ENCODE measurements around the gene ABI3BP. TPM values are rescaled to one million over a fixed set of nuclear protein-coding genes. Genes with fewer than 3 reads are reported as not detected.

Gene ABI3BP
- total RNA-seq, 4 donors from 2014 or later: 18.2 to 77.0 (median 29.4) TPM

DNA sequence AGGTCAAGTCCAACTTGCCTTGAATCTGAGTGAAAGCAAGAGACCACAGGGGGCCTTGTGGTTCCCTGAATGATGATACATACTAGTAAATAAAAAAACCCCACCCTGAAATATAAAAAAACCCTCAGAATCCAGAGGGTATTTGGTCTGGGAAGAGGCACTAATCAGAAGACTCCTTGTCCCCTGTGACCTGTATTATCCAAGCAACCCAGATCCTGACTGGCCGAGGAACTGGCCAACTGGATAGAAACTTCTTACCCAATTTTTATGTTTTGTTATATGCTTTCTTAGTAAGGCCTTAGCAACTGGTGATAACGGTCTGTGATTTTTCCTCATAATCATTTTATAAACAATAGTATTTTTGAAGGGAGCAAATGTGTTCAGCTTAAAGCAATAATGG is 17.5 kb downstream of the ABI3BP start:
- no peaks in the 10 kb centered on the region for H3K27me3 ChIP-seq
- no peak overlapping the region for H3K4me3 ChIP-seq
- H3K27ac ChIP-seq: no peak overlapping the region
- H3K9me3 ChIP-seq: no peaks in the 10 kb centered on the region
- H3K4me1 ChIP-seq: no peaks in the 10 kb centered on the region
- no peaks in the 10 kb centered on the region for H3K36me3 ChIP-seq
- TF ChIP-seq, protein P1, sequence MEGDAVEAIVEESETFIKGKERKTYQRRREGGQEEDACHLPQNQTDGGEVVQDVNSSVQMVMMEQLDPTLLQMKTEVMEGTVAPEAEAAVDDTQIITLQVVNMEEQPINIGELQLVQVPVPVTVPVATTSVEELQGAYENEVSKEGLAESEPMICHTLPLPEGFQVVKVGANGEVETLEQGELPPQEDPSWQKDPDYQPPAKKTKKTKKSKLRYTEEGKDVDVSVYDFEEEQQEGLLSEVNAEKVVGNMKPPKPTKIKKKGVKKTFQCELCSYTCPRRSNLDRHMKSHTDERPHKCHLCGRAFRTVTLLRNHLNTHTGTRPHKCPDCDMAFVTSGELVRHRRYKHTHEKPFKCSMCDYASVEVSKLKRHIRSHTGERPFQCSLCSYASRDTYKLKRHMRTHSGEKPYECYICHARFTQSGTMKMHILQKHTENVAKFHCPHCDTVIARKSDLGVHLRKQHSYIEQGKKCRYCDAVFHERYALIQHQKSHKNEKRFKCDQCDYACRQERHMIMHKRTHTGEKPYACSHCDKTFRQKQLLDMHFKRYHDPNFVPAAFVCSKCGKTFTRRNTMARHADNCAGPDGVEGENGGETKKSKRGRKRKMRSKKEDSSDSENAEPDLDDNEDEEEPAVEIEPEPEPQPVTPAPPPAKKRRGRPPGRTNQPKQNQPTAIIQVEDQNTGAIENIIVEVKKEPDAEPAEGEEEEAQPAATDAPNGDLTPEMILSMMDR (IDR thresholded peaks at IDR 0.05): no peak
- no peak for TF ChIP-seq POLR2A (IDR thresholded peaks at IDR 0.05)
- no peak for DNase-seq

DNA sequence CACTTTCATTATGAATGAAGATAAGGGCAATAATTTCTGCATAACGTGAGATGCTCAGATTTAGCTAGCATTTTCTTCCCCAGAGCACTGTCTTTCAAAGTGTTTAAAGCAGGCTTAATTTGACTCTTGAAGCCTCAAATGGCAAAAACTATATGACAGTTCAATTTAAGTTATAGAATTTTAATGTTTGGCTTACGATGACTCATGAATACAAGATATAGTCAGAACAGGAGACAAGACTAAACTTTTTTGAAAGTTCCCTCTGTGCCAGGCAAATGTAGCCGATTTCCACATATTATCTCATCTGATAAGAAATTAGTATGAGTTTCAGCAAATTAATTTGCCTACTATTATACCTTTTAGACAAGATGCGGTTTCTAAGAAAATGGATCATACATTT is 19.6 kb downstream of the ABI3BP start:
- TF ChIP-seq POLR2A (IDR thresholded peaks at IDR 0.05): no peak
- TF ChIP-seq, protein P1 (IDR thresholded peaks at IDR 0.05): no peak
- no peak for DNase-seq
- H3K4me1 ChIP-seq: no peaks in the 10 kb centered on the region
- no peaks in the 10 kb centered on the region for H3K9me3 ChIP-seq
- H3K4me3 ChIP-seq: no peak overlapping the region
- H3K27ac ChIP-seq: no peak overlapping the region
- no peaks in the 10 kb centered on the region for H3K36me3 ChIP-seq
- no peaks in the 10 kb centered on the region for H3K27me3 ChIP-seq

DNA sequence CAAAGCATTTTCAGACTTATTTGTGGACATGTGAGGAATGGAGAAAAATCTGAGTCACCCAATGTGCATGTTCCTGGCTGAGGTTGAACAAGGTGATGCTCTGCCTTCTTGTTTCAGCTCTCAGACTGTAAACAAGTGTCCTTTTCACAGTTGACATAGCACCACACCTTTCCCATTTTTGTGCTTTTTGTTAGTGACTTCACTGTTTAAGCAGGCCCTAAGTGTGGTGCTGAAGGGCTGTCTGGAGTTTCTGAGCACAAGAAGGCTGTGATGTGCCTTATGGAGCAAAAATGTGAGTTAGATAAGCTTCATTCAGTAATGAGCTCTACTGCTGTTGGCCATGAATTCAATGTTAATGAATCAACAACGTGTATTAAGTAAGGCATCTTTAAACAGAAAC is 20.4 kb downstream of the ABI3BP start:
- no peak for TF ChIP-seq POLR2A (IDR thresholded peaks at IDR 0.05)
- TF ChIP-seq, protein P1 (IDR thresholded peaks at IDR 0.05): no peak
- Histone ChIP-seq H3K36me3 (no peaks in the 10 kb centered on the region), H3K4me3 (no peak overlapping the region), H3K27me3 (no peaks in the 10 kb centered on the region), H3K4me1 (no peaks in the 10 kb centered on the region), H3K9me3 (no peaks in the 10 kb centered on the region), H3K27ac (no peak overlapping the region)
- no peak for DNase-seq

DNA sequence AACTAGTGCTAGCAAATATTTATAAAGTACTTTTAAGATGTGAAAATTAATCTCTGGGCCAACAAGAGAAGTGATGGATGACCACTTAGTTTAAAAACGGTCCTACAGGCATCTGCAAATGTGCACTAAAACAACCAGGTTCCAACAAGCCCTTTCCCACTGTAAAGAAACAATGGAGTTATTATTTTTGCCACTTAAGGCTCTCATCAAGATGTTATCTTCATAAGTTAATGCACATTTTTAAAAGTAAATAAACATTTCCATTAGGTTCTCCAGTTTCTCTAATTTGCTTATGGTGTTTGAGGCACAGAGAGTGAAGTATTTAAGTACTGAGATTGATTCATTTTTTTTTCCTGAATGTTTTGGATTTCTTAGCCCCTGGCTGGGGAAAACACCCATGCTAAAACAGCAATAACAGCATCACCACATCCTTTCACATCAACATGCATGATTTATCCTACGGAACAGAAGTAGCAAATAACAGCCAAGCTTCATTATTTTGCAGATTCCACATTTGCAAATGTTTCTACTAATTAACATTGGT is 20.8 kb downstream of the ABI3BP start:
- TF ChIP-seq, protein P1 (IDR thresholded peaks at IDR 0.05): no peak
- TF ChIP-seq POLR2A (IDR thresholded peaks at IDR 0.05): no peak
- H3K36me3 ChIP-seq: no peaks in the 10 kb centered on the region
- H3K27ac ChIP-seq: no peak overlapping the region
- no peaks in the 10 kb centered on the region for H3K4me1 ChIP-seq
- H3K27me3 ChIP-seq: no peaks in the 10 kb centered on the region
- no peaks in the 10 kb centered on the region for H3K9me3 ChIP-seq
- no peak for DNase-seq
- H3K4me3 ChIP-seq: no peak overlapping the region

DNA sequence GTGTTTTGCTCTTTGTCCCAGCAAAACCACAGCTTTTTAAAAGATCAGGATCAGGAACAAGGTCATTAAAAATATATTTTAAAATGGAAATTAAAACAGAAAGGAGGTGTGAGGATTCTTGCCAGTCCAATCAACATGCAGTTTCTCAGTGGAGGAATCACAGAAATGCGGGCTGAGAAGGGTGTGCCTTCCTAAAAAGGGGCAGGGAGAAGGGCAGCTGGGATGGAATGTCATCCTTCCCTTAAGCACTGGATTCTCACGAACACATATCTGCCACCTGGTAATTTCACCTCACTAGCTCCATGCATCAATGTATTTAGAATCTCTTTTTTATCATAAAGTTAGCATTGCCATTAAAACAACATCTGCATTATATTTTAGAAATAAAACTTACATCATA is 21.4 kb downstream of the ABI3BP start:
- no peaks in the 10 kb centered on the region for H3K9me3 ChIP-seq
- TF ChIP-seq, protein P1 (IDR thresholded peaks at IDR 0.05): no peak
- TF ChIP-seq POLR2A (IDR thresholded peaks at IDR 0.05): no peak
- no peak for DNase-seq

DNA sequence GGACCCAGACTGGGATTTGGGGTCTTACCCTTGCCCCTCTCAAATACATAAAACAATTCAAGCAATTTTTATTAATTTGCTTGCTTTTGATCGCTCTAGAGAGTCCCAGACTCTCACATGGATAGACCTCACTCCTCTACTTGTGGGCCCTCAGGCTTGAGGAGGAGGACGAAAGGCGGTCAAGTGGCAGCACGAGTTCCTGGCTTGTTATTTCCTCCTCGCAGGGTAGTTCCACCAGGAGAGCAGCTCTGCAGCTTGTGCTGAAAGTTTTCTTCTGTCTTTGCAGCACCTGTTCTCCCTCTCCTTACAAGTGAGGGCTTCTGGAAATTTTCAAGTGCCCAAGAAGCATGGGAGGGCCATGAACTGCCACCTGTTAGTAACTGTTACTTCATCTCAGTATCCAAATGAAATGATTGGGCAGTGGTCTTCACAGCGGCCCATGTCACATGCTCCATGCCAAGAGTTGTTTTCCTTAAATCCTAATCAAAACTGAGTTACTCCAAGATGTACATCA is 22.7 kb downstream of the ABI3BP start:
- H3K9me3 ChIP-seq: no peaks in the 10 kb centered on the region
- no peak for DNase-seq
- no peak overlapping the region for H3K4me3 ChIP-seq
- no peaks in the 10 kb centered on the region for H3K4me1 ChIP-seq
- no peaks in the 10 kb centered on the region for H3K27me3 ChIP-seq
- TF ChIP-seq, protein P1 (IDR thresholded peaks at IDR 0.05): no peak
- no peak for TF ChIP-seq POLR2A (IDR thresholded peaks at IDR 0.05)
- no peaks in the 10 kb centered on the region for H3K36me3 ChIP-seq
- H3K27ac ChIP-seq: no peak overlapping the region

More for the DNA sequence above, 21.4 kb downstream of the ABI3BP start:
- Histone ChIP-seq H3K27me3 (no peaks in the 10 kb centered on the region), H3K27ac (no peak overlapping the region), H3K4me3 (no peak overlapping the region), H3K4me1 (no peaks in the 10 kb centered on the region), H3K36me3 (no peaks in the 10 kb centered on the region)

All from Peyer's patch (tissue), 4 donors.